ENCODE data around the gene LAMA5. TPM values are rescaled to one million over a fixed set of nuclear protein-coding genes. Genes with fewer than 3 reads are reported as not detected.

The LAMA5 gene
- polyA plus RNA-seq, 1 donor (not counting 4 experiments of a cell fraction or from before 2014, with no cell fraction given): 8.7 TPM

GRCh38 chr20:62321521-62321948, 45.6 kb downstream of the LAMA5 start:
- Histone ChIP-seq H3K9me3 (ENCODE audit: control insufficient read depth, low read depth, low read length) (no peaks in the 10 kb centered on the region), H3K27me3 (ENCODE audit: control insufficient read depth, extremely low read depth, insufficient read depth, low read length) (no peaks in the 10 kb centered on the region), H3K4me3 (ENCODE audit: control insufficient read depth in 2 of 3, extremely low read depth in 1 of 3, insufficient read depth in 2 of 3, low read depth in 1 of 3, low read length in 3 of 3) (no peak overlapping the region), H3K27ac (ENCODE audit: control insufficient read depth, insufficient read depth, low read length) (no peak overlapping the region), H3K4me1 (ENCODE audit: control insufficient read depth, extremely low read depth, insufficient read depth, low read length) (peaks cover 11% of the 10 kb centered on the region), H3K9me1 (ENCODE audit: control insufficient read depth, extremely low read depth, insufficient read depth, low read length) (no peaks in the 10 kb centered on the region), H3K36me3 (ENCODE audit: control insufficient read depth in 2 of 2, extremely low read depth in 1 of 2, insufficient read depth in 2 of 2, low read length in 2 of 2) (peaks cover 41 to 44% of the 10 kb centered on the region in 2 experiments), H3K79me2 (ENCODE audit: control insufficient read depth, insufficient read depth, low read length) (no peaks in the 10 kb centered on the region), H2AFZ (ENCODE audit: control insufficient read depth, low read length) (no peak overlapping the region), H3K9ac (ENCODE audit: control insufficient read depth, extremely low read depth, insufficient read depth, low read length) (no peak overlapping the region), H3K4me2 (ENCODE audit: control insufficient read depth, extremely low read depth, insufficient read depth, low read depth, low read length) (no peak overlapping the region), H4K20me1 (ENCODE audit: control insufficient read depth, extremely low read depth, insufficient read depth, low read length) (peaks cover 4% of the 10 kb centered on the region)
- dilution Hi-C loops (cut with MboI; ENCODE audit: extremely low pct_ligation_motif_present, low sequenced_read_pairs): no loop called here
- TF ChIP-seq CTCF (optimal IDR thresholded peaks at IDR 0.05 in 1 of 3, IDR thresholded peaks at IDR 0.05 in 1 of 3, conservative IDR thresholded peaks at IDR 0.05 in 1 of 3; ENCODE audit: extremely low read depth in 1 of 3, insufficient read depth in 2 of 3, low read length in 3 of 3): no peak
- no peak for TF ChIP-seq EZH2 (IDR thresholded peaks at IDR 0.05; ENCODE audit: low read length)
- FAIRE-seq (no peak), DNase-seq (ENCODE audit: low read depth, low spot score) (no peak)

- FAIRE-seq: no peak
- Histone ChIP-seq H2AFZ (ENCODE audit: control insufficient read depth, low read length) (no peak overlapping the region), H3K36me3 (ENCODE audit: control insufficient read depth in 2 of 2, extremely low read depth in 1 of 2, insufficient read depth in 2 of 2, low read length in 2 of 2) (peaks cover 46% of the 10 kb centered on the region in 2 experiments), H3K9ac (ENCODE audit: control insufficient read depth, extremely low read depth, insufficient read depth, low read length) (no peak overlapping the region), H3K4me3 (ENCODE audit: control insufficient read depth in 2 of 3, extremely low read depth in 1 of 3, insufficient read depth in 2 of 3, low read depth in 1 of 3, low read length in 3 of 3) (no peak overlapping the region), H3K4me2 (ENCODE audit: control insufficient read depth, extremely low read depth, insufficient read depth, low read depth, low read length) (no peak overlapping the region), H3K79me2 (ENCODE audit: control insufficient read depth, insufficient read depth, low read length) (peaks cover 1% of the 10 kb centered on the region), H3K9me1 (ENCODE audit: control insufficient read depth, extremely low read depth, insufficient read depth, low read length) (no peaks in the 10 kb centered on the region), H3K9me3 (ENCODE audit: control insufficient read depth, low read depth, low read length) (no peaks in the 10 kb centered on the region), H3K4me1 (ENCODE audit: control insufficient read depth, extremely low read depth, insufficient read depth, low read length) (peaks cover 11% of the 10 kb centered on the region), H3K27me3 (ENCODE audit: control insufficient read depth, extremely low read depth, insufficient read depth, low read length) (no peaks in the 10 kb centered on the region), H4K20me1 (ENCODE audit: control insufficient read depth, extremely low read depth, insufficient read depth, low read length) (peaks cover 4% of the 10 kb centered on the region), H3K27ac (ENCODE audit: control insufficient read depth, insufficient read depth, low read length) (no peak overlapping the region)
- dilution Hi-C loops (cut with MboI; ENCODE audit: extremely low pct_ligation_motif_present, low sequenced_read_pairs): no loop called here
- no peak for DNase-seq (ENCODE audit: low read depth, low spot score)
- TF ChIP-seq EZH2 (IDR thresholded peaks at IDR 0.05; ENCODE audit: low read length) (no peak), CTCF (optimal IDR thresholded peaks at IDR 0.05 in 1 of 3, IDR thresholded peaks at IDR 0.05 in 1 of 3, conservative IDR thresholded peaks at IDR 0.05 in 1 of 3; ENCODE audit: extremely low read depth in 1 of 3, insufficient read depth in 2 of 3, low read length in 3 of 3) (no peak)
Measured at GRCh38 chr20:62320581-62321354, 46.3 kb downstream of the LAMA5 start.

Data from keratinocyte (primary cell).